HepG2 (cell line): ENCODE data around the gene MRPS11. TPM values are rescaled to one million over a fixed set of nuclear protein-coding genes. Genes with fewer than 3 reads are reported as not detected.
"Not testable (repeated sequence)": the region's sequence is repeated elsewhere in the genome, so short reads cannot be mapped to it uniquely, and the experiment has no call there.

Experiments used
- ATAC-seq: fragments of 200-7000 bp; cut with Tn5 transposase; 3 replicates; pipeline ENCODE4 v1.9.1; 2020; ENCODE audit warnings: mild to moderate bottlenecking, moderate library complexity
- BruUV-seq: library from RNA; stranded (reverse); fragments of 400-500 nt; replicated peaks from 2 replicates; lab custom pipeline; 2021; lab: Mats Ljungman, UMichigan
- CTCF ChIA-PET: fragments of 300-600 bp; formaldehyde crosslinking; extraction: SDS; loops from one replicate; lab custom pipeline; 2021; ENCODE audit warnings: low total read pairs, inconsistent platforms, low intra/inter-chr PET ratio; lab: Yijun Ruan, JAX
- POLR2A ChIA-PET: fragments of 350-600 bp; sonication (Branson Sonifier 250); formaldehyde crosslinking; loops from one replicate; lab custom pipeline; 2020; ENCODE audit warnings: antibody characterized with exemption, inconsistent platforms; lab: Yijun Ruan, JAX
- DNase-seq: peaks from one replicate; pipeline ENCODE4 v3.0.0-alpha.2; 2015; ENCODE audit warnings: low spot score
- FAIRE-seq: peaks from 3 replicates; lab custom pipeline; 2011; peaks lifted over from hg19 to GRCh38; lab: Jason Lieb, UNC
- H2AFZ ChIP-seq: one replicate; pipeline ENCODE4 v1.6.1; 2011; ENCODE audit warnings: low read length, inconsistent platforms
- H3K27ac ChIP-seq: fragments of 300-600 bp; 3 replicates; pipeline ENCODE4 v1.8.0; 2011; ENCODE audit warnings: mixed run types, mild to moderate bottlenecking, mixed read lengths, low read length, inconsistent platforms; ENCODE audit not compliant: insufficient read depth; ENCODE audit errors: extremely low read length
- H3K27me3 ChIP-seq, 2 experiments: fragments of 200-600 bp in 1 of 2; 2 replicates in 1 of 2; 3 replicates in 1 of 2; pipeline versions ENCODE4 v1.6.0 to v1.8.0; 2011; ENCODE audit warnings: low read length in 2 of 2, mild to moderate bottlenecking in 2 of 2, moderate library complexity in 2 of 2, inconsistent platforms in 1 of 2; ENCODE audit not compliant: insufficient read depth in 2 of 2, control insufficient read depth in 1 of 2
- H3K36me3 ChIP-seq, 2 experiments: fragments of 200-600 bp in 1 of 2; replicated peaks in 1 of 2; 2 replicates in 1 of 2; 3 replicates in 1 of 2; pipeline versions ENCODE4 v1.5.1 to v1.8.0; 2011; ENCODE audit warnings: low read length in 2 of 2, inconsistent platforms in 1 of 2; ENCODE audit not compliant: insufficient read depth in 2 of 2, control insufficient read depth in 1 of 2
- H3K4me1 ChIP-seq: 2 replicates; pipeline ENCODE4 v1.5.1; 2012; ENCODE audit warnings: low read length, inconsistent platforms; ENCODE audit not compliant: insufficient read depth
- H3K4me2 ChIP-seq: 2 replicates; pipeline ENCODE4 v1.6.0; 2011; ENCODE audit warnings: low read depth, low read length, inconsistent platforms
- H3K4me3 ChIP-seq, 3 experiments: fragments of 200-600 bp in 1 of 3; sonication (generic), shearing (Covaris generic) in 1 of 3; replicated peaks in 1 of 3; 2 replicates each; pipeline ENCODE4 v1.5.1; 2011 to 2016; ENCODE audit warnings: low read length in 3 of 3, inconsistent platforms in 2 of 3, low read depth in 2 of 3, mild to moderate bottlenecking in 2 of 3, control low read depth in 1 of 3, mixed read lengths in 1 of 3; ENCODE audit not compliant: insufficient read depth in 1 of 3
- H3K79me2 ChIP-seq: one replicate; pipeline ENCODE4 v1.6.1; 2011; ENCODE audit warnings: low read length, inconsistent platforms; ENCODE audit not compliant: insufficient read depth
- H3K9ac ChIP-seq: 2 replicates; pipeline ENCODE4 v1.6.0; 2011; ENCODE audit warnings: mild to moderate bottlenecking, low read depth, low read length, inconsistent platforms; ENCODE audit not compliant: insufficient read depth
- H3K9me3 ChIP-seq: 2 replicates; pipeline ENCODE4 v1.5.1; 2012; ENCODE audit warnings: mild to moderate bottlenecking, low read length
- H4K20me1 ChIP-seq: 2 replicates; pipeline ENCODE4 v1.6.0; 2011; ENCODE audit warnings: inconsistent platforms, mild to moderate bottlenecking, low read length, moderate library complexity; ENCODE audit not compliant: insufficient read depth
- HIC2 ChIP-seq: sonication (generic); formaldehyde crosslinking; IDR thresholded peaks from 2 replicates; pipeline ENCODE4 v1.9.0; 2022; ENCODE audit warnings: low read depth, missing genetic modification reagents
- ZNF230 ChIP-seq: sonication (generic); formaldehyde crosslinking; IDR thresholded peaks from 2 replicates; pipeline ENCODE4 v1.4.0; 2020; ENCODE audit warnings: mild to moderate bottlenecking, missing genetic modification reagents
- ZNF616 ChIP-seq: sonication (generic); formaldehyde crosslinking; IDR thresholded peaks from 2 replicates; pipeline ENCODE4 v1.5.0; 2020; ENCODE audit warnings: low read depth, mild to moderate bottlenecking, missing genetic modification reagents
- ZNF777 ChIP-seq: sonication (generic); formaldehyde crosslinking; IDR thresholded peaks from 2 replicates; pipeline ENCODE4 v1.4.0; 2020; ENCODE audit warnings: missing genetic modification reagents
- WGBS: methylation state at CpG from one replicate; pipeline ENCODE4 v1.1.6; 2017; ENCODE audit warnings: low lambda C conversion rate; 5-methylcytosine and 5-hydroxymethylcytosine counted together
- in situ Hi-C: cut with HindIII; loops from 2 replicates; pipeline ENCODE4 v1.10.0; 2017; ENCODE audit warnings: low pct_unique_long_range_greater_than_20kb; ENCODE audit not compliant: extremely low pct_ligation_motif_present
- intact Hi-C: fragments of 100-400 bp; cut with micrococcal nuclease; formaldehyde crosslinking; loops from one replicate; pipeline ENCODE4 v1.10.0; 2022; ENCODE audit not compliant: unreplicated experiment
- polyA plus RNA-seq, 8 experiments: library from polyadenylated mRNA; depleted of rRNA in 3 of 8; stranded (reverse) in 7 of 8; unstranded in 1 of 8; fragments of >200 nt; fragmentation: Illumina TruSeq in 4 of 8; extraction: Trizol in 4 of 8; gene quantifications; 2 replicates each; pipeline versions ENCODE4 v1.2.1 to v1.2.3, GENCODE V29; 2011 to 2016; ENCODE audit warnings: low read depth in 4 of 8, missing spikeins in 1 of 8, mixed read lengths in 1 of 8; ENCODE audit not compliant: insufficient read depth in 1 of 8
- total RNA-seq, 5 experiments: library from RNA; depleted of rRNA; stranded (reverse); fragments of >200 nt; fragmentation: Illumina TruSeq; extraction: Trizol; gene quantifications; 2 replicates each; pipeline ENCODE4 v1.2.3, GENCODE V29; 2016; ENCODE audit warnings: low read depth in 1 of 5
- TF ChIP-seq, protein P1 (sequence below): sonication (generic); formaldehyde crosslinking; IDR thresholded peaks from 2 replicates; pipeline ENCODE4 v1.9.0; 2021; ENCODE audit warnings: missing genetic modification reagents, borderline replicate concordance

Gene MRPS11
- total and polyA plus RNA-seq, 2 of the 13 experiments (the other 11 are each of a cell fraction or from before 2014, with no cell fraction given), result 50.1 to 72.7 TPM

DNA sequence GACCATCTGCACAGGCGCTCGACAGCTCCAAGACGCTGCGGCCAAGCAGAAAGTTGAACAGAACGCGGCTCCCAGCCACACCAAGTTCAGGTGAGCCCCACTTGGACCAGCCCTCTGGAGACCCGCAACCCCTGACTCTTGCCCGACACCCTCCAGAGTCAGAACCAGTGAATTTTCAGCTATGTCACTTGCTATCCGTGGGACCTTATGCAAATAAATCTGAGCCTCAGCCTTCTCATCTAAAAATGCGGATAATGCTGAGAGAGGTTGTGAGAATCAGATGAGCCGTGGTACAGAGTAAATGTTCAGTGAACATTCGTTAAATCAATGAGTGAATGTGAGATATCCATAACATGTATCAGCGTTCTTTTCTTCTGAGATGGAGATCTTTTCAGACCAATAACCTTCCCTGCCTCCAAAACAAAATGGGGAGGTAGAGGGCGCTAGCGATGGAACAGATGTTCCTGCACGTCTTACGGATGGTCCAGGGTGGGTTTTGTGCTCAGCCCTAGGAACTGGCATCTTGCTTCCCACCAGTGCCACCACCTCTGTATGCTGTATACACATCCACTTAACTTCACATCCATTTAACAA, 524 bp downstream of the MRPS11 start (continued):
- TF ChIP-seq, protein P1, sequence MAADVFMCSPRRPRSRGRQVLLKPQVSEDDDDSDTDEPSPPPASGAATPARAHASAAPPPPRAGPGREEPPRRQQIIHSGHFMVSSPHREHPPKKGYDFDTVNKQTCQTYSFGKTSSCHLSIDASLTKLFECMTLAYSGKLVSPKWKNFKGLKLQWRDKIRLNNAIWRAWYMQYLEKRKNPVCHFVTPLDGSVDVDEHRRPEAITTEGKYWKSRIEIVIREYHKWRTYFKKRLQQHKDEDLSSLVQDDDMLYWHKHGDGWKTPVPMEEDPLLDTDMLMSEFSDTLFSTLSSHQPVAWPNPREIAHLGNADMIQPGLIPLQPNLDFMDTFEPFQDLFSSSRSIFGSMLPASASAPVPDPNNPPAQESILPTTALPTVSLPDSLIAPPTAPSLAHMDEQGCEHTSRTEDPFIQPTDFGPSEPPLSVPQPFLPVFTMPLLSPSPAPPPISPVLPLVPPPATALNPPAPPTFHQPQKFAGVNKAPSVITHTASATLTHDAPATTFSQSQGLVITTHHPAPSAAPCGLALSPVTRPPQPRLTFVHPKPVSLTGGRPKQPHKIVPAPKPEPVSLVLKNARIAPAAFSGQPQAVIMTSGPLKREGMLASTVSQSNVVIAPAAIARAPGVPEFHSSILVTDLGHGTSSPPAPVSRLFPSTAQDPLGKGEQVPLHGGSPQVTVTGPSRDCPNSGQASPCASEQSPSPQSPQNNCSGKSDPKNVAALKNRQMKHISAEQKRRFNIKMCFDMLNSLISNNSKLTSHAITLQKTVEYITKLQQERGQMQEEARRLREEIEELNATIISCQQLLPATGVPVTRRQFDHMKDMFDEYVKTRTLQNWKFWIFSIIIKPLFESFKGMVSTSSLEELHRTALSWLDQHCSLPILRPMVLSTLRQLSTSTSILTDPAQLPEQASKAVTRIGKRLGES (CRISPR knock-in tag), result 0 out of 2 replicates have a peak, but pooled peaks have one; percentile 3
- 0 out of 2 replicates have a peak, but pooled peaks have one; percentile 12 for TF ChIP-seq ZNF616
- TF ChIP-seq ZNF777 (CRISPR knock-in tag), result 0 out of 2 replicates have a peak, but pooled peaks have one; percentile 8
- TF ChIP-seq ZNF230 (CRISPR knock-in tag), result 0 out of 2 replicates have a peak, but pooled peaks have one; percentile 1
- no peak for TF ChIP-seq HIC2 (CRISPR knock-in tag)

- not testable (repeated sequence) for H3K9ac ChIP-seq, ATAC-seq
These were observed 1.2 kb downstream of the MRPS11 start for GRCh38 chr15:88468721-88469120.

More at GRCh38 chr15:88468721-88469120, 1.2 kb downstream of the MRPS11 start:
- Histone ChIP-seq H3K36me3 (peaks cover 4 to 22% of the 10 kb centered on the region in 2 experiments), H3K79me2 (peaks cover 48% of the 10 kb centered on the region), H3K4me2 (peak overlapping the region; percentile 88), H3K4me3 (peak overlapping the region; percentile 86 to 98 (median 91); a peak in 3 of 6 replicates), H3K4me1 (peaks cover 46% of the 10 kb centered on the region)
- H3K9me3 ChIP-seq, H3K27me3 ChIP-seq, intact Hi-C loops, DNase-seq, CTCF ChIA-PET, BruUV-seq, FAIRE-seq, H2AFZ ChIP-seq, H3K27ac ChIP-seq, POLR2A ChIA-PET, H4K20me1 ChIP-seq: not testable (repeated sequence)
- in situ Hi-C loops, result loop anchor here (5.0 kb wide), 1 partner anchor 149 kb away; no protein-coding TSS in a partner anchor
- 93% methylated on average over 10 of the region's 10 CpGs for WGBS
